Stomach (tissue), 4 donors: ENCODE data around the gene FNBP1L.

ENCODE experiments used
- CTCF ChIP-seq, 7 experiments: fragments of 450-650 bp in 4 of 7; fragments of 200-600 bp in 3 of 7; sonication (generic) in 3 of 7; IDR thresholded peaks; one replicate each; pipeline ENCODE4 v1.5.1; 2016 to 2019; ENCODE audit warnings: antibody characterized with exemption in 7 of 7, control low read depth in 2 of 7, mild to moderate bottlenecking in 1 of 7
- EP300 ChIP-seq: sonication (generic); formaldehyde crosslinking; IDR thresholded peaks from one replicate; pipeline ENCODE4 v1.6.1; 2017; ENCODE audit warnings: antibody characterized with exemption
- POLR2A ChIP-seq, 4 donors: fragments of 450-650 bp; IDR thresholded peaks; one replicate each; pipeline ENCODE4 v1.6.1; 2016; ENCODE audit warnings: antibody characterized with exemption in 4 of 4, control low read depth in 2 of 4, mild to moderate bottlenecking in 1 of 4, moderate library complexity in 1 of 4
- POLR2AphosphoS5 ChIP-seq, 3 donors: sonication (generic); formaldehyde crosslinking; IDR thresholded peaks; one replicate each; pipeline ENCODE4 v1.6.1; 2016; ENCODE audit warnings: antibody characterized with exemption in 3 of 3

GRCh38 chr1:93450321-93450720 is 2.4 kb downstream of the FNBP1L start:
- TF ChIP-seq CTCF (IDR thresholded peaks at IDR 0.05) (no peak), POLR2A (IDR thresholded peaks at IDR 0.05) (no peak), EP300 (no peak), POLR2AphosphoS5 (IDR thresholded peaks at IDR 0.05) (no peak)
